HG02623 (cell line): ENCODE data around the gene NXPH3.

Experiments used
- ATAC-seq: cut with Tn5 transposase; IDR thresholded peaks from one replicate; pipeline ENCODE4 v1.9.1; 2021; ENCODE audit warnings: moderate library complexity; ENCODE audit not compliant: unreplicated experiment

NXPH3 gene

GRCh38 chr17:49588726-49589576, 13.3 kb downstream of the NXPH3 start:
- no peak for ATAC-seq

- no peak for ATAC-seq
These were observed 13.9 kb downstream of the NXPH3 start for GRCh38 chr17:49589577-49589927.

- ATAC-seq, result no peak
These were observed 15.2 kb downstream of the NXPH3 start for GRCh38 chr17:49590874-49591273.

GRCh38 chr17:49592263-49592662, 16.6 kb downstream of the NXPH3 start:
- ATAC-seq, result no peak

- ATAC-seq, result no peak
These were observed 19.7 kb downstream of the NXPH3 start for GRCh38 chr17:49595328-49595727.

GRCh38 chr17:49595980-49596379, 20.3 kb downstream of the NXPH3 start:
- ATAC-seq, result no peak

GRCh38 chr17:49596613-49597244, 21.1 kb downstream of the NXPH3 start:
- no peak for ATAC-seq

- ATAC-seq, result no peak
These were observed 21.8 kb downstream of the NXPH3 start for GRCh38 chr17:49597436-49597835.

GRCh38 chr17:49597928-49598655, 22.4 kb downstream of the NXPH3 start:
- no peak for ATAC-seq

GRCh38 chr17:49598918-49599317, 23.2 kb downstream of the NXPH3 start:
- no peak for ATAC-seq

GRCh38 chr17:49600949-49601348, 25.3 kb downstream of the NXPH3 start:
- no peak for ATAC-seq

GRCh38 chr17:49602783-49603182, 27.1 kb downstream of the NXPH3 start:
- ATAC-seq, result no peak

GRCh38 chr17:49603238-49603637, 27.6 kb downstream of the NXPH3 start:
- ATAC-seq, result no peak

GRCh38 chr17:49603720-49604119, 28.0 kb downstream of the NXPH3 start:
- ATAC-seq, result no peak

GRCh38 chr17:49604314-49604869, 28.7 kb downstream of the NXPH3 start:
- ATAC-seq, result no peak

- ATAC-seq, result no peak
These were observed 35.4 kb downstream of the NXPH3 start for GRCh38 chr17:49610883-49611584.

- ATAC-seq, result no peak
These were observed 37.1 kb downstream of the NXPH3 start for GRCh38 chr17:49612726-49613125.

GRCh38 chr17:49613182-49613800, 37.6 kb downstream of the NXPH3 start:
- no peak for ATAC-seq

- no peak for ATAC-seq
These were observed 40.4 kb downstream of the NXPH3 start for GRCh38 chr17:49616086-49616485.

- ATAC-seq, result no peak
These were observed 41.0 kb downstream of the NXPH3 start for GRCh38 chr17:49616601-49617131.
